Measurements from ENCODE around the gene TMEM116.

- no peak for TF ChIP-seq POLR2AphosphoS5 (IDR thresholded peaks at IDR 0.05; ENCODE audit: low read depth, low read length)
- TF ChIP-seq POLR2A (IDR thresholded peaks at IDR 0.05; ENCODE audit: low read depth, low read length) = no peak
- no peak for TF ChIP-seq SPI1 (IDR thresholded peaks at IDR 0.05; ENCODE audit: low read depth, low read length)
- TF ChIP-seq TAF1 (IDR thresholded peaks at IDR 0.05; ENCODE audit: low read depth, low read length) = no peak
- no peak for TF ChIP-seq PAX5 (IDR thresholded peaks at IDR 0.05; ENCODE audit: insufficient read depth, low read length, severe bottlenecking)
Observed at GRCh38 chr12:111981987-111982386, 31.0 kb downstream of the TMEM116 start.
